ENCODE measurements around the gene MOCS2. TPM values are rescaled to one million over a fixed set of nuclear protein-coding genes. Genes with fewer than 3 reads are reported as not detected.

MOCS2 gene
- total and polyA plus RNA-seq, 2 of the 8 experiments (the other 6 are each of a cell fraction or from before 2014, with no cell fraction given): 6.7 to 16.1 TPM

Other genes starting within 250 kb of the MOCS2 start
- 7.2 and 7.7 TPM in 2 replicates for gene ITGA2, start 120.4 kb downstream of the MOCS2 start, total RNA-seq (2021; fragmentation: NEBNext Ultra II Directional; extraction: Animal tissue kit (Norgen Biotek cat#: 25700))
- 1.0 and 1.4 TPM in 2 replicates for gene ITGA2, start 120.4 kb downstream of the MOCS2 start, polyA plus RNA-seq (2011; rRNA removed)